ENCODE results near the gene CTRB2. TPM values are rescaled to one million over a fixed set of nuclear protein-coding genes. Genes with fewer than 3 reads are reported as not detected.

The CTRB2 gene
- total RNA-seq, 1 donor from 2014 or later = not detected

- Histone ChIP-seq H3K4me1 (peaks cover 43% of the 10 kb centered on the region), H3K4me3 (no peak overlapping the region), H3K79me2 (ENCODE audit: low read depth) (peaks cover 72% of the 10 kb centered on the region), H3K27me3 (peaks cover 11% of the 10 kb centered on the region), H3K36me3 (no peaks in the 10 kb centered on the region), H3F3A (ENCODE audit: low read depth) (peaks cover 24% of the 10 kb centered on the region), H2AFZ (replicated peaks) (no peak overlapping the region), H3K4me2 (peak overlapping the region; percentile 54), H3K9me3 (ENCODE audit: low read depth) (no peaks in the 10 kb centered on the region), H4K20me1 (ENCODE audit: low read depth) (peaks cover 93% of the 10 kb centered on the region), H3K27ac (no peak overlapping the region), H3K9ac (no peak overlapping the region)
- peaks cover 77% of the 10 kb centered on the region for H3K4me1 Mint-ChIP-seq
- no peak for TF ChIP-seq EZH2 (IDR thresholded peaks at IDR 0.05)
- TF ChIP-seq EZH2phosphoT487 (IDR thresholded peaks at IDR 0.05) = no peak
- no peak for TF ChIP-seq CTCF (IDR thresholded peaks at IDR 0.05)
- peaks cover 2% of the 10 kb centered on the region for H3K36me3 Mint-ChIP-seq
- peak; percentile 78 for DNase-seq (ENCODE audit: low spot score)
- peak overlapping the region; percentile 75 for H3K4me3 Mint-ChIP-seq
- H3K27ac Mint-ChIP-seq = no peak overlapping the region
- H3K9me3 Mint-ChIP-seq = no peaks in the 10 kb centered on the region
- H3K27me3 Mint-ChIP-seq (ENCODE audit: insufficient read depth, low read depth) = peaks cover 9% of the 10 kb centered on the region
Measured at GRCh38 chr16:75252946-75253911, 46.3 kb upstream of the CTRB2 start.

- Histone ChIP-seq H3K36me3 (no peaks in the 10 kb centered on the region), H3K27me3 (peaks cover 11% of the 10 kb centered on the region), H3K79me2 (ENCODE audit: low read depth) (peaks cover 72% of the 10 kb centered on the region), H3F3A (ENCODE audit: low read depth) (peaks cover 24% of the 10 kb centered on the region), H3K27ac (no peak overlapping the region), H4K20me1 (ENCODE audit: low read depth) (peaks cover 93% of the 10 kb centered on the region), H3K9me3 (ENCODE audit: low read depth) (no peaks in the 10 kb centered on the region), H3K4me3 (peak overlapping the region; percentile 10), H3K4me2 (peak overlapping the region; percentile 54), H3K4me1 (peaks cover 41% of the 10 kb centered on the region), H3K9ac (no peak overlapping the region), H2AFZ (replicated peaks) (no peak overlapping the region)
- H3K9me3 Mint-ChIP-seq = no peaks in the 10 kb centered on the region
- peaks cover 9% of the 10 kb centered on the region for H3K27me3 Mint-ChIP-seq (ENCODE audit: insufficient read depth, low read depth)
- H3K4me3 Mint-ChIP-seq = peak overlapping the region; percentile 83
- H3K4me1 Mint-ChIP-seq = peaks cover 76% of the 10 kb centered on the region
- no peak for DNase-seq (ENCODE audit: low spot score)
- TF ChIP-seq EZH2 (IDR thresholded peaks at IDR 0.05) = no peak
- TF ChIP-seq CTCF (IDR thresholded peaks at IDR 0.05) = no peak
- no peak for TF ChIP-seq EZH2phosphoT487 (IDR thresholded peaks at IDR 0.05)
- peaks cover 4% of the 10 kb centered on the region for H3K36me3 Mint-ChIP-seq
- H3K27ac Mint-ChIP-seq = peak overlapping the region; percentile 57
Measured at GRCh38 chr16:75252049-75252864, 45.3 kb upstream of the CTRB2 start.

- DNase-seq (ENCODE audit: low spot score) = peak; percentile 97
- Mint-ChIP-seq H3K27ac (peak within 1 kb of the TSS; percentile 57), H3K36me3 (peaks cover 4% of the 10 kb centered on the region), H3K4me3 (peak within 1 kb of the TSS; percentile 88), H3K27me3 (ENCODE audit: insufficient read depth, low read depth) (peaks cover 10% of the 10 kb centered on the region), H3K4me1 (peaks cover 75% of the 10 kb centered on the region), H3K9me3 (no peaks in the 10 kb centered on the region)
- TF ChIP-seq CTCF (IDR thresholded peaks at IDR 0.05) (peak; percentile 7), EZH2 (IDR thresholded peaks at IDR 0.05) (no peak), EZH2phosphoT487 (IDR thresholded peaks at IDR 0.05) (peak; percentile 9)
- Histone ChIP-seq H3F3A (ENCODE audit: low read depth) (peaks cover 25% of the 10 kb centered on the region), H2AFZ (replicated peaks) (no peak within 1 kb of the TSS), H3K4me1 (peaks cover 35% of the 10 kb centered on the region), H3K36me3 (no peaks in the 10 kb centered on the region), H3K79me2 (ENCODE audit: low read depth) (peaks cover 72% of the 10 kb centered on the region), H3K9me3 (ENCODE audit: low read depth) (no peaks in the 10 kb centered on the region), H4K20me1 (ENCODE audit: low read depth) (peaks cover 93% of the 10 kb centered on the region), H3K9ac (peak within 1 kb of the TSS; percentile 72), H3K4me3 (peak within 1 kb of the TSS; percentile 90), H3K27me3 (peaks cover 11% of the 10 kb centered on the region), H3K27ac (peak within 1 kb of the TSS; percentile 48), H3K4me2 (peak within 1 kb of the TSS; percentile 99)
Measured at GRCh38 chr16:75251280-75252048, 44.5 kb upstream of the CTRB2 start, which contains the start of gene BCAR1. TSS of gene BCAR1 (minus strand) at chr16:75251624. CDS start at chr16:75251482, 142 bp downstream.

All from neural progenitor cell (in vitro differentiated cells).